ENCODE data around the gene SENP1. TPM values are rescaled to one million over a fixed set of nuclear protein-coding genes. Genes with fewer than 3 reads are reported as not detected.

Gene SENP1
- total RNA-seq, 1 experiment from 2014 or later = 24.5 TPM

- intact Hi-C loops (cut with micrococcal nuclease) = no loop called here
- no peaks in the 10 kb centered on the region for H3K4me1 Mint-ChIP-seq (ENCODE audit: insufficient read depth, unreplicated experiment)
- H3K27me3 Mint-ChIP-seq (ENCODE audit: insufficient read depth, unreplicated experiment) = no peaks in the 10 kb centered on the region
- no peak overlapping the region for H3K27ac Mint-ChIP-seq (ENCODE audit: low read depth, unreplicated experiment)
- H3K4me3 Mint-ChIP-seq (ENCODE audit: unreplicated experiment) = no peak overlapping the region
- peaks cover 50% of the 10 kb centered on the region for H3K36me3 Mint-ChIP-seq (ENCODE audit: insufficient read depth, unreplicated experiment)
- no peak for TF ChIP-seq CTCF (IDR thresholded peaks at IDR 0.05; ENCODE audit: unreplicated experiment)
- CTCF ChIA-PET = no interaction called here
- no peaks in the 10 kb centered on the region for H3K9me3 Mint-ChIP-seq (ENCODE audit: unreplicated experiment)
- no TSS peak for BruUV-seq (replicated peaks)
- POLR2A ChIA-PET = no interaction called here
- no peak for DNase-seq (ENCODE audit: unreplicated experiment)
Observed at GRCh38 chr12:48044396-48044795, 61.5 kb downstream of the SENP1 start.

GRCh38 chr12:48043771-48044170, 62.1 kb downstream of the SENP1 start:
- CTCF ChIA-PET = interaction anchor here (0.6 kb wide), 1 partner anchor 10 kb away, joined by 3 read pairs; no protein-coding TSS in a partner anchor
- intact Hi-C loops (cut with micrococcal nuclease) = no loop called here
- H3K36me3 Mint-ChIP-seq (ENCODE audit: insufficient read depth, unreplicated experiment) = peaks cover 49% of the 10 kb centered on the region
- no TSS peak for BruUV-seq (replicated peaks)
- POLR2A ChIA-PET = interaction anchor here (0.7 kb wide), 1 partner anchor 154 kb away, joined by 3 read pairs; no protein-coding TSS in a partner anchor
- no peaks in the 10 kb centered on the region for H3K4me1 Mint-ChIP-seq (ENCODE audit: insufficient read depth, unreplicated experiment)
- H3K9me3 Mint-ChIP-seq (ENCODE audit: unreplicated experiment) = no peaks in the 10 kb centered on the region
- no peak for DNase-seq (ENCODE audit: unreplicated experiment)
- TF ChIP-seq CTCF (IDR thresholded peaks at IDR 0.05; ENCODE audit: unreplicated experiment) = no peak
- H3K27ac Mint-ChIP-seq (ENCODE audit: low read depth, unreplicated experiment) = no peak overlapping the region
- H3K27me3 Mint-ChIP-seq (ENCODE audit: insufficient read depth, unreplicated experiment) = no peaks in the 10 kb centered on the region
- no peak overlapping the region for H3K4me3 Mint-ChIP-seq (ENCODE audit: unreplicated experiment)

- no peak for DNase-seq (ENCODE audit: unreplicated experiment)
- intact Hi-C loops (cut with micrococcal nuclease) = no loop called here
- Mint-ChIP-seq H3K36me3 (ENCODE audit: insufficient read depth, unreplicated experiment) (peaks cover 37% of the 10 kb centered on the region), H3K4me1 (ENCODE audit: insufficient read depth, unreplicated experiment) (no peaks in the 10 kb centered on the region), H3K27ac (ENCODE audit: low read depth, unreplicated experiment) (no peak overlapping the region), H3K9me3 (ENCODE audit: unreplicated experiment) (no peaks in the 10 kb centered on the region), H3K4me3 (ENCODE audit: unreplicated experiment) (no peak overlapping the region), H3K27me3 (ENCODE audit: insufficient read depth, unreplicated experiment) (no peaks in the 10 kb centered on the region)
- BruUV-seq (replicated peaks) = no TSS peak
- CTCF ChIA-PET = interaction anchor here (1.6 kb wide), 1 partner anchor 142 kb away, joined by 3 read pairs; no protein-coding TSS in a partner anchor
- TF ChIP-seq CTCF (IDR thresholded peaks at IDR 0.05; ENCODE audit: unreplicated experiment) = no peak
- POLR2A ChIA-PET = no interaction called here
Observed at GRCh38 chr12:48041591-48042423, 64.1 kb downstream of the SENP1 start.

- intact Hi-C loops (cut with micrococcal nuclease) = no loop called here
- no peaks in the 10 kb centered on the region for H3K4me1 Mint-ChIP-seq (ENCODE audit: insufficient read depth, unreplicated experiment)
- ChIA-PET CTCF (interaction anchor here (1.6 kb wide), 1 partner anchor 140 kb away, joined by 3 read pairs; no protein-coding TSS in a partner anchor), POLR2A (interaction anchor here (0.7 kb wide), 1 partner anchor 81 kb away, joined by 3 read pairs; no protein-coding TSS in a partner anchor)
- H3K9me3 Mint-ChIP-seq (ENCODE audit: unreplicated experiment) = no peaks in the 10 kb centered on the region
- H3K36me3 Mint-ChIP-seq (ENCODE audit: insufficient read depth, unreplicated experiment) = peaks cover 26% of the 10 kb centered on the region
- no peak overlapping the region for H3K27ac Mint-ChIP-seq (ENCODE audit: low read depth, unreplicated experiment)
- no TSS peak for BruUV-seq (replicated peaks)
- no peak for TF ChIP-seq CTCF (IDR thresholded peaks at IDR 0.05; ENCODE audit: unreplicated experiment)
- no peak overlapping the region for H3K4me3 Mint-ChIP-seq (ENCODE audit: unreplicated experiment)
- DNase-seq (ENCODE audit: unreplicated experiment) = no peak
- no peaks in the 10 kb centered on the region for H3K27me3 Mint-ChIP-seq (ENCODE audit: insufficient read depth, unreplicated experiment)
Observed at GRCh38 chr12:48040354-48040753, 65.5 kb downstream of the SENP1 start.

Measured in MCF 10A (cell line).